H9 (cell line): ENCODE data around the gene FCRL6. TPM values are rescaled to one million over a fixed set of nuclear protein-coding genes. Genes with fewer than 3 reads are reported as not detected.
A peak's percentile ranks its signal among the peaks of the same experiment; 100 is the strongest.

Source experiments
- DNase-seq: peaks from one replicate; pipeline ENCODE4 v3.0.0-alpha.2; 2017
- H2AFZ ChIP-seq: one replicate; pipeline ENCODE4 v1.6.1; 2013; ENCODE audit warnings: mild to moderate bottlenecking, low read length, control low read depth, moderate library complexity
- H2AK5ac ChIP-seq: 2 replicates; pipeline ENCODE4 v1.6.1; 2013; ENCODE audit warnings: low read length, control low read depth, mixed read lengths; ENCODE audit not compliant: insufficient read length
- H2BK120ac ChIP-seq: one replicate; pipeline ENCODE4 v1.6.1; 2013; ENCODE audit warnings: low read depth, mild to moderate bottlenecking, low read length, control low read depth, inconsistent platforms; ENCODE audit not compliant: poor library complexity, severe bottlenecking
- H2BK12ac ChIP-seq: 2 replicates; pipeline ENCODE4 v1.6.1; 2013; ENCODE audit warnings: low read length, control low read depth, mixed read lengths, low read depth; ENCODE audit not compliant: insufficient read length
- H2BK15ac ChIP-seq: 2 replicates; pipeline ENCODE4 v1.6.1; 2013; ENCODE audit warnings: low read depth, low read length, control low read depth
- H2BK20ac ChIP-seq: one replicate; pipeline ENCODE4 v1.6.1; 2013; ENCODE audit warnings: low read depth, mild to moderate bottlenecking, low read length, control low read depth, inconsistent platforms; ENCODE audit not compliant: poor library complexity, severe bottlenecking
- H2BK5ac ChIP-seq: 2 replicates; pipeline ENCODE4 v1.6.1; 2013; ENCODE audit warnings: low read length, control low read depth, mixed read lengths; ENCODE audit not compliant: insufficient read length
- H3K14ac ChIP-seq: 2 replicates; pipeline ENCODE4 v1.6.1; 2013; ENCODE audit warnings: low read length, control low read depth; ENCODE audit not compliant: insufficient read depth
- H3K18ac ChIP-seq: 2 replicates; pipeline ENCODE4 v1.6.1; 2013; ENCODE audit warnings: low read depth, mild to moderate bottlenecking, mixed read lengths, low read length, control low read depth; ENCODE audit not compliant: insufficient read length
- H3K23ac ChIP-seq: 2 replicates; pipeline ENCODE4 v1.6.1; 2013; ENCODE audit warnings: low read length, control low read depth, mixed read lengths, low read depth; ENCODE audit not compliant: insufficient read length
- H3K23me2 ChIP-seq: 2 replicates; pipeline ENCODE4 v1.6.1; 2013; ENCODE audit warnings: low read depth, mild to moderate bottlenecking, mixed read lengths, low read length, control low read depth; ENCODE audit not compliant: insufficient read length, poor library complexity, severe bottlenecking
- H3K27ac ChIP-seq: 2 replicates; pipeline ENCODE4 v1.5.1; 2013; ENCODE audit warnings: low read length, control low read depth, mixed read lengths, low read depth; ENCODE audit not compliant: insufficient read length
- H3K27me3 ChIP-seq: 2 replicates; pipeline ENCODE4 v1.6.1; 2013; ENCODE audit warnings: low read length, control low read depth, inconsistent platforms; ENCODE audit not compliant: insufficient read depth
- H3K4ac ChIP-seq: 2 replicates; pipeline ENCODE4 v1.6.1; 2013; ENCODE audit warnings: low read depth, mild to moderate bottlenecking, control low read depth, inconsistent platforms, low read length, moderate library complexity
- H3K4me1 ChIP-seq: 2 replicates; pipeline ENCODE4 v1.6.1; 2013; ENCODE audit warnings: low read length, control low read depth, inconsistent platforms; ENCODE audit not compliant: insufficient read depth
- H3K4me2 ChIP-seq: 2 replicates; pipeline ENCODE4 v1.6.1; 2013; ENCODE audit warnings: low read length, control low read depth, mixed read lengths; ENCODE audit not compliant: insufficient read length, insufficient read depth
- H3K56ac ChIP-seq: 2 replicates; pipeline ENCODE4 v1.6.1; 2013; ENCODE audit warnings: low read depth, mild to moderate bottlenecking, mixed read lengths, low read length, control low read depth; ENCODE audit not compliant: insufficient read length
- H3K79me1 ChIP-seq: 2 replicates; pipeline ENCODE4 v1.6.1; 2013; ENCODE audit warnings: low read depth, mild to moderate bottlenecking, moderate library complexity, low read length, control low read depth, inconsistent platforms; ENCODE audit not compliant: insufficient read depth, poor library complexity, severe bottlenecking
- H3K79me2 ChIP-seq: 2 replicates; pipeline ENCODE4 v1.6.1; 2013; ENCODE audit warnings: low read length, control low read depth, inconsistent platforms; ENCODE audit not compliant: insufficient read depth
- H3K9ac ChIP-seq: 2 replicates; pipeline ENCODE4 v1.6.1; 2013; ENCODE audit warnings: low read length, control low read depth, mixed read lengths; ENCODE audit not compliant: insufficient read length; ENCODE audit errors: extremely low read depth
- H3K9me3 ChIP-seq: one replicate; pipeline ENCODE4 v1.6.1; 2013; ENCODE audit warnings: low read depth, low read length, inconsistent platforms; ENCODE audit not compliant: control insufficient read depth
- H3T11ph ChIP-seq: one replicate; pipeline ENCODE4 v1.6.1; 2013; ENCODE audit warnings: mild to moderate bottlenecking, low read length, control low read depth, inconsistent platforms
- H4K20me1 ChIP-seq: one replicate; pipeline ENCODE4 v1.6.1; 2013; ENCODE audit not compliant: control insufficient read depth, insufficient read length, insufficient read depth
- H4K5ac ChIP-seq: 2 replicates; pipeline ENCODE4 v1.6.1; 2013; ENCODE audit warnings: low read depth, mild to moderate bottlenecking, mixed read lengths, low read length, control low read depth; ENCODE audit not compliant: insufficient read length
- H4K8ac ChIP-seq: replicated peaks from 2 replicates; pipeline ENCODE4 v1.6.1; 2013; ENCODE audit warnings: low read length, control low read depth, mixed read lengths, low read depth; ENCODE audit not compliant: insufficient read length
- H4K91ac ChIP-seq: 2 replicates; pipeline ENCODE4 v1.6.1; 2013; ENCODE audit warnings: low read depth, mild to moderate bottlenecking, moderate library complexity, mixed read lengths, low read length, control low read depth; ENCODE audit not compliant: insufficient read length
- H3K27ac Mint-ChIP-seq, 3 experiments: 2 replicates in 2 of 3; 3 replicates in 1 of 3; pipeline ENCODE4 v1.8.0; 2020 to 2021; ENCODE audit warnings: mixed read lengths in 3 of 3, mild to moderate bottlenecking in 1 of 3, moderate library complexity in 1 of 3
- H3K27me3 Mint-ChIP-seq: 2 replicates; pipeline ENCODE4 v1.8.0; 2021; ENCODE audit warnings: low read depth, mild to moderate bottlenecking, moderate library complexity, mixed read lengths
- H3K36me3 Mint-ChIP-seq, 3 experiments: 2 replicates in 2 of 3; 3 replicates in 1 of 3; pipeline ENCODE4 v1.8.0; 2020 to 2021; ENCODE audit warnings: low read depth in 3 of 3, mixed read lengths in 3 of 3; ENCODE audit not compliant: insufficient read depth in 1 of 3
- H3K4me1 Mint-ChIP-seq, 2 experiments: 2 replicates each; pipeline ENCODE4 v1.8.0; 2020; ENCODE audit warnings: mixed read lengths in 2 of 2
- H3K4me3 Mint-ChIP-seq, 2 experiments: 2 replicates in 1 of 2; 3 replicates in 1 of 2; pipeline ENCODE4 v1.8.0; 2020 to 2021; ENCODE audit warnings: mild to moderate bottlenecking in 2 of 2, mixed read lengths in 2 of 2, moderate library complexity in 1 of 2
- H3K9me3 Mint-ChIP-seq, 2 experiments: 2 replicates in 1 of 2; 3 replicates in 1 of 2; pipeline ENCODE4 v1.8.0; 2020; ENCODE audit warnings: mild to moderate bottlenecking in 2 of 2, mixed read lengths in 2 of 2, moderate library complexity in 1 of 2
- CTCF ChIP-seq: fragments of 200-600 bp; sonication (generic); conservative IDR thresholded peaks from 3 replicates; pipeline ENCODE4 v1.8.0; 2021; ENCODE audit warnings: antibody characterized with exemption, mild to moderate bottlenecking
- WGBS: extraction: QIAGEN DNeasy Blood & Tissue Kit; methylation state at CpG from one replicate; pipeline ENCODE4 v1.1.7; 2013; ENCODE audit warnings: missing lambda C conversion rate, low lambda C conversion rate, mixed read lengths; ENCODE audit not compliant: insufficient read length; ENCODE audit errors: extremely low coverage; 5-methylcytosine and 5-hydroxymethylcytosine counted together
- total RNA-seq: library from RNA; stranded (reverse); gene quantifications from 2 replicates; pipeline ENCODE4 v1.2.1, GENCODE V29; 2021

The FCRL6 gene
- total RNA-seq, 1 experiment from 2014 or later, result not detected

DNA sequence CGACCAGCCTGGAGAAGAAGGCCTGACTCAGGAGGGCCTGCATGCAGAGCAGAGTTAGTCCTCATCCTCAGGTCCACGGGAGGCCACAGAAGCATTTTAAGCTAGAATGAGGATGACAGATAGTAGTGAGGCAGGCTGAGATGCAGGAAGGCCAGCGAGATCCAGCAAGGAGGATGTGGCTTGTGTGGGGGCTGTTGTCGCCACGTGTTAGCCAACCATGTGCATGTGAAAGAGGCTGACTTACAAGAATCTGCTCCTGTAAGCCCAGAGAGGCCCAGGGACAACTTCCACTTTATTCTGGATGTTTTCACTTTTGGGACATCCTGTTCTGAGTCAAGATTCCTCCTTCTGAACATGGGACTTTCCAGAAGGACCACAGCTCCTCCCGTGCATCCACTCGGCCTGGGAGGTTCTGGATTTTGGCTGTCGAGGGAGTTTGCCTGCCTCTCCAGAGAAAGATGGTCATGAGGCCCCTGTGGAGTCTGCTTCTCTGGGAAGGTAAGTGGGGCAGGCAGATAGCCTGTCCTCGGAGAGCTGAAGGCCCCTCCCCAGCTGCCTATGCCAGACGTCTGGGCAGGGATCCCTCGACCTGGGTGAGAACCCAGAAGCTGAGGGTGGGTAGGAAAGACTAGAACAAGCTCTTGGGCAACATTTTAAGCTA, 24.4 kb downstream of the FCRL6 start, which contains the start of gene SLAMF8:
SLAMF8 (plus strand) TSS at position 433 of the 661 bp plus-strand sequence; CDS start at position 459, 26 bp downstream.
- no peak within 1 kb of the TSS for H3K4me3 Mint-ChIP-seq
- Histone ChIP-seq H3K9ac (no peak within 1 kb of the TSS), H2BK12ac (no peak within 1 kb of the TSS), H2BK120ac (no peak within 1 kb of the TSS), H3K4me1 (no peaks in the 10 kb centered on the region), H3K4me2 (no peak within 1 kb of the TSS), H2AK5ac (no peak within 1 kb of the TSS), H2BK20ac (no peak within 1 kb of the TSS), H3K79me1 (no peaks in the 10 kb centered on the region), H4K20me1 (no peaks in the 10 kb centered on the region), H3K27ac (no peak within 1 kb of the TSS), H4K8ac (no peak within 1 kb of the TSS), H3K23me2 (no peaks in the 10 kb centered on the region), H3K23ac (no peak within 1 kb of the TSS), H2AFZ (no peak within 1 kb of the TSS), H4K91ac (no peak within 1 kb of the TSS), H4K5ac (no peak within 1 kb of the TSS), H3K79me2 (no peaks in the 10 kb centered on the region), H3K18ac (no peak within 1 kb of the TSS), H3K27me3 (no peaks in the 10 kb centered on the region), H3K4ac (no peak within 1 kb of the TSS), H3K14ac (no peak within 1 kb of the TSS), H3K56ac (no peak within 1 kb of the TSS), H2BK5ac (no peak within 1 kb of the TSS), H2BK15ac (no peak within 1 kb of the TSS), H3T11ph (no peak within 1 kb of the TSS), H3K9me3 (no peaks in the 10 kb centered on the region)
- no peaks in the 10 kb centered on the region for H3K9me3 Mint-ChIP-seq
- no peak for DNase-seq
- no CpG with 5 or more reads among the region's 11 CpGs for WGBS
- peaks cover 49% of the 10 kb centered on the region for H3K27me3 Mint-ChIP-seq
- peaks cover 17 to 20% of the 10 kb centered on the region in 2 experiments for H3K4me1 Mint-ChIP-seq
- peak within 1 kb of the TSS in 1 of 3 experiments; percentile 56; a peak in 3 of 7 replicates for H3K27ac Mint-ChIP-seq
- no peak for TF ChIP-seq CTCF
- H3K36me3 Mint-ChIP-seq, result no peaks in the 10 kb centered on the region
